NB4 (cell line): Measurements from ENCODE around the gene ASXL2.

Experiments used
- DNase-seq: peaks from one replicate; pipeline ENCODE4 v3.0.0; 2010; ENCODE audit warnings: low read depth
- H3K4me3 ChIP-seq: one replicate; pipeline ENCODE4 v1.5.1; 2011; ENCODE audit warnings: mild to moderate bottlenecking, low read depth, low read length, moderate library complexity
- MYC ChIP-seq: IDR thresholded peaks from 2 replicates; pipeline ENCODE4 v1.6.1; 2011; ENCODE audit warnings: low read depth, low read length
- POLR2A ChIP-seq: IDR thresholded peaks from 2 replicates; pipeline ENCODE4 v1.6.1; 2011; ENCODE audit warnings: mild to moderate bottlenecking; ENCODE audit not compliant: insufficient read length; ENCODE audit errors: extremely low read depth
- TF ChIP-seq, protein P1 (sequence below): IDR thresholded peaks from 2 replicates; pipeline ENCODE4 v1.6.1; 2011; ENCODE audit warnings: low read depth, low read length
- TF ChIP-seq, protein P2 (sequence below): IDR thresholded peaks from one replicate; pipeline ENCODE4 v1.5.1; 2012; ENCODE audit warnings: low read depth, low read length

ASXL2 gene

DNA sequence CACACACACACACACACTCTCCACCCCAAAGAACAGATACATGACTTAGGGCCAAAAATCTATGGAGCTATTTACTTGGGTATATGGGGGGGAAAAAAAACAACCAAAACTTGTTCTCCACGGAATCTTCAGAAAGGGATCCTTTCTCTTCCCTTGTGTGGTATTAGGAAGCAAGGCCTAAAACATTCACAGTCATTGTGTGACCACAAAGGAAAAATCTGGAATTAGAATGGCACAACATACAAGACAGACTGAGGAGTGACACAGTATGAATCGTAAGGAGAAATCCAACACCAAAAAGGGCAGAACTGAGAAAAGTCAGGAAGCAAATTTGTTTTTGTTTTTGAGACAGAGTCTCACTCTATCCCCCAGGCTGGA is 70.3 kb downstream of the ASXL2 start:
- TF ChIP-seq, protein P1, sequence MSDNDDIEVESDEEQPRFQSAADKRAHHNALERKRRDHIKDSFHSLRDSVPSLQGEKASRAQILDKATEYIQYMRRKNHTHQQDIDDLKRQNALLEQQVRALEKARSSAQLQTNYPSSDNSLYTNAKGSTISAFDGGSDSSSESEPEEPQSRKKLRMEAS, result no peak
- TF ChIP-seq POLR2A, result no peak
- no peak for TF ChIP-seq MYC
- TF ChIP-seq, protein P2, sequence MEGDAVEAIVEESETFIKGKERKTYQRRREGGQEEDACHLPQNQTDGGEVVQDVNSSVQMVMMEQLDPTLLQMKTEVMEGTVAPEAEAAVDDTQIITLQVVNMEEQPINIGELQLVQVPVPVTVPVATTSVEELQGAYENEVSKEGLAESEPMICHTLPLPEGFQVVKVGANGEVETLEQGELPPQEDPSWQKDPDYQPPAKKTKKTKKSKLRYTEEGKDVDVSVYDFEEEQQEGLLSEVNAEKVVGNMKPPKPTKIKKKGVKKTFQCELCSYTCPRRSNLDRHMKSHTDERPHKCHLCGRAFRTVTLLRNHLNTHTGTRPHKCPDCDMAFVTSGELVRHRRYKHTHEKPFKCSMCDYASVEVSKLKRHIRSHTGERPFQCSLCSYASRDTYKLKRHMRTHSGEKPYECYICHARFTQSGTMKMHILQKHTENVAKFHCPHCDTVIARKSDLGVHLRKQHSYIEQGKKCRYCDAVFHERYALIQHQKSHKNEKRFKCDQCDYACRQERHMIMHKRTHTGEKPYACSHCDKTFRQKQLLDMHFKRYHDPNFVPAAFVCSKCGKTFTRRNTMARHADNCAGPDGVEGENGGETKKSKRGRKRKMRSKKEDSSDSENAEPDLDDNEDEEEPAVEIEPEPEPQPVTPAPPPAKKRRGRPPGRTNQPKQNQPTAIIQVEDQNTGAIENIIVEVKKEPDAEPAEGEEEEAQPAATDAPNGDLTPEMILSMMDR, result no peak
- DNase-seq, result no peak
- no peak overlapping the region for H3K4me3 ChIP-seq

DNA sequence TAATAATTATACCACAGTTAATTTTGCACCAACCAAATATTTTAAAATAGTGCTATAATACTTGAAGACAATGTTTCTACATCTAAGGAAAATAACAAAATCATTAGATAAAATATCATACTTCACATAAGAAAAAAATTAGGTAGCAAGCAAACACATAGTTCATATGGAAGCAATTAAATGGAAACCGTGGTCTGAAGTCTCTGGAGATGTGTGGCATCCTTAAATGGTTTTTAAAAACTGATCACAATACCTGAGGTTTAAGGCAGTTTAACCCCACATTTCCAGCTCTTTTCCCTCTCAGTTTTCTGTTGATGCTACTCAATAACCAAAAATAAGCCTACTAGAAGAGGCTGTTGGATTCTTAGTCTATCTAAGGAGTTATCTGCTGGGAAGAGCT is 71.3 kb downstream of the ASXL2 start:
- H3K4me3 ChIP-seq, result no peak overlapping the region
- DNase-seq, result no peak
- TF ChIP-seq MYC (no peak), POLR2A (no peak)
- TF ChIP-seq, protein P2, result no peak
- TF ChIP-seq, protein P1, result no peak

DNA sequence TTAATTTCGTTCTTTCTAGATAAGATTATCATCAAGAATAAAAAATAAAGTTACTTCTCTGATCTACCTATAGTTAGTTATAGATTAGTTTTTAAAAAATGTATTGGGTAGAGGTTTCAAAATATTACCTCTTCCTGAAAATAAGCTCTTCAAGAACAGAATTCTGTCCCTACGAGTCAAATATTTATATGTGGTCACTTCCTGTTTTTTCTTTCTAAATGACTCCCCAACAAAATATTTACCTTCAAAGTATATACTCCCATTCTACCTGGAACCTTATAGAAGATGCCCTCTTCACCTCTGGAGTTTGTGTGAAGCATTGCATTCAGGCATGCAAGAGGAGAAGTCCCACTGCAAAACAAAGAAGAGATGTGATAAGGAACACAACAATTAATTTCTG is 72.3 kb downstream of the ASXL2 start:
- no peak for TF ChIP-seq POLR2A
- TF ChIP-seq, protein P2, result no peak
- TF ChIP-seq, protein P1, result no peak
- TF ChIP-seq MYC, result no peak
- no peak for DNase-seq
- no peak overlapping the region for H3K4me3 ChIP-seq

DNA sequence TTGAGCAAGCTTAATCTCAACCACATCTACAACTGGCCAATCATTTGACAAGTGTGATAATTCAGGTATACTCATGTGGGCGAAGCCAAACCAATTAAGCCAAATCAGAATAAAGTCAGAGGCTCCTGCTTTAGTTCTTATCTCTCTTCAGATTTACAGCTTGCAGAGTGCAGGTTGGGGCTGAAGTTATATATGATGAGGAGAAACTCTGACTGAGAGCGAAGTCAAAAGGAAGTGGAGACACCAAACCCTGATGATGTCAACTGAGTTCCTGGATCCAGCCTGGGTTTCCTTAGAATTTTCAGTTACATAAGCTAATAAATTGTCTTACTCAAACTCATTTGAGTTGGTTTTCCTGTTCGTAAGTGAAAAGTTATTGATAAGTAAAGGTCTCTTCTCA is 73.9 kb downstream of the ASXL2 start:
- TF ChIP-seq, protein P2, result no peak
- TF ChIP-seq, protein P1, result no peak
- no peak for TF ChIP-seq POLR2A
- no peak for TF ChIP-seq MYC
- DNase-seq, result no peak
- no peak overlapping the region for H3K4me3 ChIP-seq

DNA sequence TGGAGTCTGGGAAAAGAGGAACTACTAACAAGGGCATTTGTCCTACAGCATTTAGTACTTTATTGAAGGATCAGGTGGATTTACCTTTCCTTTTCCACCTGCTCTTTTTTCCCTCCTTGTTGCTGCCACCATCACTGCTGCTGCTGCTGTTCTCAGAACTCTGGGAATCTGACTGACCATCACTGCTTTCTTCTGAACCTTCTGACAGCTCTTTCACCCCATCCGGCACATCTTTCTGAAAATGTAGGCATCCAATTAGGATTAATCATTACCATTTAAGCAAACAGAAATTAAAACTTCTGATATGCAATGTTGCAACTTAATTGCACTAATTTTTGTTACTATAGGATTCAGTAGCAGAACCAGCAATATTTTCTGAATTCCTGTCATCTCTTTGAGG is 79.0 kb downstream of the ASXL2 start:
- no peak overlapping the region for H3K4me3 ChIP-seq
- no peak for DNase-seq
- TF ChIP-seq, protein P2, result no peak

DNA sequence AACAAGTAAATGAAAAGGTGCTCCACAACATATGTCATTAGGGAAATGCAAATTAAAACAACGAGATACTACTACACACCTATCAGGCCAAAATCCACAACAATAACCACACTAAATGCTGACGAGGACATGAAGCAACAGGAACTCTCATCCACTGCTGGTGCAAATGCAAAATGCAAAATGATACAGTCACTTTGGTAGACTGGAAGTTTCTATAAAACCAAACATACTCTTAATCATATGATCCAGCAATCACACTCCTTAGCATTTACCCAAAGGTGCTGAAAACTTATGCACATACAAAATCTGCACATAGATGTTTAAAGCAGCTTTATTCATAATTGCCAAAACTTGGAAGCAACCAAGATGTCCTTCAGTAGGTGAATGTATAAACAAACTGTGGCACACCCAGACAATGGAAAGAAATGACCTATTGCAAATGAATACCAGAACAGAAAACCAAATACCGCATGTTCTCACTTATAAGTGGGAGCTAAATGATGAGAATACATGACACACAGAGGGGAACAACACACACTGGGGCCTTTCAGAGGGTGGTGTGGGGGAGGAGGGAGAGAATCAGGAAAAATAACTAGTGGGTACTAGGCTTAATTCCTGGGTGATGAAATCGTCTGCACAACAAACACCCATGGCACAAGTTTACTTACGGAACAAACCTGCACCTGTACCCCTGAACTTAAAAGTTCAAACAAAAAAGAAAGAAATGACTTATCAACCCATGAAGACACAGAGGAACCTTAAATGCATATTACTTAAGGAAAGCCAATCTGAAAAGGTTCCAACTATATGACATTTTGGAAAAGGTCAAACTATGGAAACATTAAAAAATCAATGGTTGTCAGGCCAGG is 80.4 kb downstream of the ASXL2 start:
- TF ChIP-seq, protein P2, result no peak
- no peak overlapping the region for H3K4me3 ChIP-seq
- no peak for DNase-seq
